Activated CD8-positive, alpha-beta T cell treated with anti-CD3 and anti-CD28 coated beads for 36 hours (primary cell): Measurements from ENCODE around the gene LANCL3. TPM values are rescaled to one million over a fixed set of nuclear protein-coding genes. Genes with fewer than 3 reads are reported as not detected.

Source experiments
- ATAC-seq: fragments of 200-7000 bp; cut with Tn5 transposase; one replicate; pipeline ENCODE4 v1.10.0; 2021; ENCODE audit warnings: mild to moderate bottlenecking, moderate library complexity
- CTCF ChIA-PET: fragments of 350-600 bp; sonication (Branson Sonifier 250); formaldehyde crosslinking; loops from one replicate; lab custom pipeline; 2021; ENCODE audit warnings: antibody characterized with exemption; lab: Charles Lee
- POLR2A ChIA-PET: fragments of 350-600 bp; sonication (Branson Sonifier 250); formaldehyde crosslinking; loops from one replicate; lab custom pipeline; 2021; ENCODE audit warnings: antibody characterized with exemption; lab: Charles Lee
- DNase-seq: peaks from one replicate; pipeline ENCODE4 v3.0.0-alpha.2; 2020
- H3K27ac Mint-ChIP-seq: one replicate; pipeline ENCODE4 v1.8.0; 2021; ENCODE audit warnings: mild to moderate bottlenecking, mixed read lengths
- H3K27me3 Mint-ChIP-seq: one replicate; pipeline ENCODE4 v1.8.0; 2021; ENCODE audit warnings: mixed read lengths
- H3K36me3 Mint-ChIP-seq: one replicate; pipeline ENCODE4 v1.8.0; 2021; ENCODE audit warnings: low read depth, mixed read lengths
- H3K4me1 Mint-ChIP-seq: one replicate; pipeline ENCODE4 v1.8.0; 2021; ENCODE audit warnings: low read depth, mixed read lengths
- H3K4me3 Mint-ChIP-seq: one replicate; pipeline ENCODE4 v1.8.0; 2021; ENCODE audit warnings: mild to moderate bottlenecking, moderate library complexity, mixed read lengths
- H3K9me3 Mint-ChIP-seq: one replicate; pipeline ENCODE4 v1.8.0; 2021; ENCODE audit warnings: mixed read lengths
- intact Hi-C: fragments of 100-400 bp; cut with micrococcal nuclease; formaldehyde crosslinking; loops from one replicate; pipeline ENCODE4 v1.10.0; 2022
- total RNA-seq, 2 experiments: library from RNA; stranded (reverse); gene quantifications; one replicate each; pipeline ENCODE4 v1.2.3, GENCODE V29; 2021
- TF ChIP-seq, protein P1 (sequence below): fragments of 200-600 bp; IDR thresholded peaks from one replicate; pipeline ENCODE4 v1.8.0; 2022; ENCODE audit warnings: antibody characterized with exemption, mild to moderate bottlenecking

LANCL3 gene
- total RNA-seq, 2 experiments from 2014 or later: 0.16 to 0.34 TPM

DNA sequence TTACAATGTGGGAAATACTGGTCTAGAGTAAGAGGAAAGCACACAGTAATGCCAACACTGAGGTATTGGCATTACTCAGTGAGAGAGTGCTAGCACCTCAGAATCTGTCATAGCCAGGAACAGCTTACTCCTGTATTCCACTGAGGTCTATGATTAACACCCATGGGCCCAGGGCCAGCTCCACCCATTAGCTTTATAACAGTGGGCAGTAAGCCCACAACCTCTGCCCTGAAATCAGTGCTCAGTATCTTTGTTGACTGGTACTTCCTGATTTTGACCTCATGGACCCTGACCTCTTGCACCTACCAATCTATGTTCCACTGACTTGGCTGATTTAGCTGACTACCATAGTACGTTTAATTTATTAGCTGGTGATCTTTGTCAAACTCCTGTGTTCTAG lies 56.1 kb downstream of the LANCL3 start:
- ATAC-seq (no peak), DNase-seq (no peak)
- H3K4me3 Mint-ChIP-seq: no peak overlapping the region
- peaks cover 2% of the 10 kb centered on the region for H3K27me3 Mint-ChIP-seq
- H3K9me3 Mint-ChIP-seq: no peaks in the 10 kb centered on the region
- ChIA-PET CTCF (no interaction called here), POLR2A (no interaction called here)
- intact Hi-C loops: no loop called here
- TF ChIP-seq, protein P1, sequence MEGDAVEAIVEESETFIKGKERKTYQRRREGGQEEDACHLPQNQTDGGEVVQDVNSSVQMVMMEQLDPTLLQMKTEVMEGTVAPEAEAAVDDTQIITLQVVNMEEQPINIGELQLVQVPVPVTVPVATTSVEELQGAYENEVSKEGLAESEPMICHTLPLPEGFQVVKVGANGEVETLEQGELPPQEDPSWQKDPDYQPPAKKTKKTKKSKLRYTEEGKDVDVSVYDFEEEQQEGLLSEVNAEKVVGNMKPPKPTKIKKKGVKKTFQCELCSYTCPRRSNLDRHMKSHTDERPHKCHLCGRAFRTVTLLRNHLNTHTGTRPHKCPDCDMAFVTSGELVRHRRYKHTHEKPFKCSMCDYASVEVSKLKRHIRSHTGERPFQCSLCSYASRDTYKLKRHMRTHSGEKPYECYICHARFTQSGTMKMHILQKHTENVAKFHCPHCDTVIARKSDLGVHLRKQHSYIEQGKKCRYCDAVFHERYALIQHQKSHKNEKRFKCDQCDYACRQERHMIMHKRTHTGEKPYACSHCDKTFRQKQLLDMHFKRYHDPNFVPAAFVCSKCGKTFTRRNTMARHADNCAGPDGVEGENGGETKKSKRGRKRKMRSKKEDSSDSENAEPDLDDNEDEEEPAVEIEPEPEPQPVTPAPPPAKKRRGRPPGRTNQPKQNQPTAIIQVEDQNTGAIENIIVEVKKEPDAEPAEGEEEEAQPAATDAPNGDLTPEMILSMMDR: no peak
- H3K36me3 Mint-ChIP-seq: no peaks in the 10 kb centered on the region
- H3K4me1 Mint-ChIP-seq: no peaks in the 10 kb centered on the region
- H3K27ac Mint-ChIP-seq: no peak overlapping the region

DNA sequence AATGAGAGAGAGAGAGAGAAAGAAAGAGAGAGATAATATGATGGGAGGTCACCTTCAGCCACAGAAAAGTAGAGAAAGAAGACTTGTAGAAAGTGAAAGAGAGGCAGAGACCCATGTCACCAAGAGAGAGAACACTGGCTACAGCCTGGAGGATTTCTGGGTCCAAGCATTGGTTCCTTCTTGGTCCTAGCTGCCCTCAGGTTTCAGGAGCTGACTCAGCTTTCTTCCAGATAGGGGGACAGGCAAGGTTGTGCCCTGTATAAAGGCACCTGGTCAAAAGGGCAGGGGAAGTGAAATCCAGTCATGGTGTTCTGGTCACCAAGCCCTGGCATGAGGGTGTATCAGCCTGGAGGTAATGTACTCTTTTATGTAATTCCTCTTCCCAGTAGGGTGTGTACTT lies 66.6 kb downstream of the LANCL3 start:
- POLR2A ChIA-PET: no interaction called here

DNA sequence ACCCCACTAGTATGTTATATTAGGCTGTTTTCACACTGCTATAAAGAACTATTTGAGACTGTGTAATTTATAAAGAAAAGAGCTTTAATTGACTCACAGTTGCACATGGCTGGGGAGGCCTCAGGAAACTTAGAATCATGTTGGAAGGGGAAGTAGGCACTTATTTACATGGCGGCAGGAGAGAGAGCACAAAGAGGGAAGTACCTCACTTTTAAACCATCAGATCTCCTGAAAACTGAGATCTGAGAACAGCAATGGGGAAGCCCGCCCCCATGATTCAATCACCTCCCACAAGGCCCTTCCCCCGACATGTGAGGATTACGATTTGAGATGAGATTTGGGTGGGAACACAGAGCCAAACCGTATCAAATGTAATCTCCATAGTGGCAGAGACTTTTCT lies 68.7 kb downstream of the LANCL3 start:
- intact Hi-C loops: no loop called here
- CTCF ChIA-PET: no interaction called here
- Mint-ChIP-seq H3K36me3 (no peaks in the 10 kb centered on the region), H3K27ac (no peak overlapping the region), H3K9me3 (no peaks in the 10 kb centered on the region), H3K4me1 (no peaks in the 10 kb centered on the region), H3K4me3 (no peak overlapping the region), H3K27me3 (peaks cover 2% of the 10 kb centered on the region)
- TF ChIP-seq, protein P1: no peak
- no peak for ATAC-seq
- DNase-seq: no peak
- POLR2A ChIA-PET: no interaction called here

More for the DNA sequence above, 66.6 kb downstream of the LANCL3 start:
- peaks cover 2% of the 10 kb centered on the region for H3K27me3 Mint-ChIP-seq
- CTCF ChIA-PET: no interaction called here
- H3K27ac Mint-ChIP-seq: no peak overlapping the region
- ATAC-seq: no peak
- DNase-seq: no peak
- TF ChIP-seq, protein P1: no peak
- H3K4me3 Mint-ChIP-seq: no peak overlapping the region
- H3K9me3 Mint-ChIP-seq: no peaks in the 10 kb centered on the region
- H3K4me1 Mint-ChIP-seq: no peaks in the 10 kb centered on the region
- no peaks in the 10 kb centered on the region for H3K36me3 Mint-ChIP-seq
- intact Hi-C loops: no loop called here

DNA sequence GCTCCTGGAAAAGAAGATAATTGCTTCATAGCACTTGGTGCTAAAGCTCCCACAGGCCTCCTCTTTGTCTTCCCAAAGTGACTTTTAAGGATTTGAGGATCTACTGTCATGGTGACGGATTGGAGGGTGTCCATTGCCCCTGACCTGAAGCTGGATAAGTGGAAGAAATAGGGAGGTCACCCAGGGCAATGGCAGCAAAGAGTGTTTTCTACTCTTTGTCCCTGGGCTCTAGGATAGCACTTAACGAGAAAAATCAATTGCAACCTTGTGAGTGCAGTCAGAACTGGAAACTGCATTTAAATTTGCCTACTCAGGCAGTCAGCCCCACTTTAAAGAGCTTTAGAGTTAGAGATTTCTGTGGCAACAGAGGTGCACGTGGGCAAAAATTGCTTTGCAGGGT lies 70.4 kb downstream of the LANCL3 start:
- intact Hi-C loops: no loop called here
- Mint-ChIP-seq H3K4me3 (no peak overlapping the region), H3K4me1 (no peaks in the 10 kb centered on the region), H3K36me3 (no peaks in the 10 kb centered on the region), H3K27me3 (peaks cover 2% of the 10 kb centered on the region), H3K9me3 (no peaks in the 10 kb centered on the region), H3K27ac (no peak overlapping the region)
- DNase-seq: no peak
- CTCF ChIA-PET: no interaction called here
- TF ChIP-seq, protein P1: no peak
- POLR2A ChIA-PET: no interaction called here
- ATAC-seq: no peak

DNA sequence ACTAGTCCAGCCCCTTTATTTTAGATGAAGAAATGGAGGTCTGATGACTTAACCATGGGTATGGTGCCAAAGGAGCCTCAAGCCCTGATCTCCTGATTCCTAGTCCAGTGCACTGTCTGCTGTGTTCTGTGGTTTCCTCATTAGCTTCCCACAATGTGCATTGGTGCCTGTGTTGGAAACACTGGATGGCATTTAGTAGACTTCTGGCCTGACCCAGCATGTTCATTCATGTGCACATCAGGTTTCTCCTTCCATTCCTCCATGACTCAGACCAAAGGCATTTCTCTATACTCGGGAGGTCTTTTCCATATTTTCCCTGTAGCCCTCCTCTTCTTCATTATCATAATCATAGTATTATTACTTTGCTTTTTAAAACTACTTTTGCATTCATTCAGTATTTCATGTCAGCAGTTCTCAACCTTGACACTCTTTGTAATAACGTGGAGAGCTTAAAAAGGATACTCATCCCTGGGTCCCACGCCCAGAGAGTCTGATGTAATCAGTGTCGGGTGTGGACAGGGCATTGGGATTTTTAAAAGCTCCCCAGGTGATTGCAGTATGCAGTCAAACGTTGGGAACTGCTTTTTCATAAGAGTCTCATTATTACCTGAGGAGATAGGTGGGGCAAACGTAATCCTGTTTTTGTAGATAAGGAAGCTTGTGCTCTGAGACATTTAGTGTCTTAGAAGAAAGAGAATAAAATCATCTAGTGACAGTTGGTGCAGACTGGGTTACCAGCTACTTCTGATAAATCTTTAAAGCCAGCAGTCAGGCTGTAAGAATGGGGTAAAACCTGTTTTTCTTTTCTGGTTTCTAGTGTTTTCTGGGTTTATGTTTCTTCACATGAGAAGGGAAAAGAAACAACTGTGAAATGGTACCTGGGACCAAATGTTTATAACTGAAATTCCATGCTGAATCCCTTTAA lies 73.2 kb downstream of the LANCL3 start:
- TF ChIP-seq, protein P1: no peak

More for the DNA sequence above, 73.2 kb downstream of the LANCL3 start:
- ATAC-seq: no peak
- Mint-ChIP-seq H3K9me3 (no peaks in the 10 kb centered on the region), H3K36me3 (no peaks in the 10 kb centered on the region), H3K4me1 (no peaks in the 10 kb centered on the region), H3K27me3 (no peaks in the 10 kb centered on the region), H3K4me3 (no peak overlapping the region), H3K27ac (no peak overlapping the region)
- intact Hi-C loops: no loop called here
- ChIA-PET POLR2A (no interaction called here), CTCF (no interaction called here)
- DNase-seq: no peak
